LoVo (cell line): ENCODE measurements around the gene OXER1.
A peak's percentile ranks its signal among the peaks of the same experiment; 100 is the strongest.

Experiments used
- DNase-seq: peaks from one replicate; pipeline ENCODE4 v3.0.0-alpha.2; 2016; ENCODE audit warnings: low spot score

The OXER1 gene

GRCh38 chr2:42764096-42764495, at the start of gene OXER1:
TSS of gene OXER1 (minus strand) at chr2:42764135. CDS start at chr2:42764062, 73 bp downstream.
- DNase-seq, result no peak

DNA sequence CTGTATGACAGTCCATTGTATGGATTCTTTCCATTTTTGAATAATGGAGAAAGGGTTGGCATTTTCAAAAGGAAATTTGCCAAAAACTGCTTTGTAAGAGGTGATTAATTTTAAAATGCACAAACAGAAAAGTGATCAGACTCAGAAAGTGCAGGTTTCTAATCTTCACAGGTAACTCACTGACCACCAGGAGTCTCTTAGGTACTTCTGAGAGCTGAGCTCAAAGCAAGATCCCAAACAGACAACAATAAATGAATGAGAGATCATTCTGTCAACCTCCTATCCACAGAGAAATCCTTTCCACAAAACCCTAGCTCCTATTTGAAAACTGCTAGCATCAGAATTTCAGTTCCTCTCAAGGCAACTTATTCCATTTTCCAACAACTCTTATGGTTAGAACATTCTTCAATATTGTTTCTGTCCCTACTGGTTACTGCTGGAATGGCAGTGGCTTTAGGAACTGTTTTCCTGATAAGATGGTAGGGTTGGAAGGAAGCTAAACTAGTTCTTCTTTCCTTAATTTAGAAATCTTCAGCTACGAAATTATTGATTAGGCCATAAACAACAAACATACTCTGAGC, 49.1 kb upstream of the OXER1 start:
- DNase-seq, result peak; percentile 24

- DNase-seq, result no peak
These were observed 47.3 kb upstream of the OXER1 start for GRCh38 chr2:42810971-42811811.

- peak; percentile 91 for DNase-seq
These were observed 46.4 kb upstream of the OXER1 start for GRCh38 chr2:42810121-42810970.

DNA sequence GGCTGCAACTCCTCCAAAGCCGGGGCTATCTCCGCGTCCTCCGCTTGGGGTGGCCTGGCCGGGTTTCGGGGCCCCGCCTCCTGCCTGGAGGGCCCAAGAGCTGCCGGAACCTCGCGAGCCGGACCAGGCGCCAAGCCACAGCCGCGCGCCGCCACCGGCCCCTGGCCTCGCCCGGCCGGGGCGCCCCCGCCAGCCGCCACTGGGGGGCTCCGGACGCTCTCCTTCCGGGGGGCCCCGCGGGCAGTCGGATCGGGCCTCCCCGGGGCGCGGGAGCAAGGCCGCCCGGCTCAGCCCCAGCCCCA, 45.8 kb upstream of the OXER1 start:
- DNase-seq, result peak; percentile 85

DNA sequence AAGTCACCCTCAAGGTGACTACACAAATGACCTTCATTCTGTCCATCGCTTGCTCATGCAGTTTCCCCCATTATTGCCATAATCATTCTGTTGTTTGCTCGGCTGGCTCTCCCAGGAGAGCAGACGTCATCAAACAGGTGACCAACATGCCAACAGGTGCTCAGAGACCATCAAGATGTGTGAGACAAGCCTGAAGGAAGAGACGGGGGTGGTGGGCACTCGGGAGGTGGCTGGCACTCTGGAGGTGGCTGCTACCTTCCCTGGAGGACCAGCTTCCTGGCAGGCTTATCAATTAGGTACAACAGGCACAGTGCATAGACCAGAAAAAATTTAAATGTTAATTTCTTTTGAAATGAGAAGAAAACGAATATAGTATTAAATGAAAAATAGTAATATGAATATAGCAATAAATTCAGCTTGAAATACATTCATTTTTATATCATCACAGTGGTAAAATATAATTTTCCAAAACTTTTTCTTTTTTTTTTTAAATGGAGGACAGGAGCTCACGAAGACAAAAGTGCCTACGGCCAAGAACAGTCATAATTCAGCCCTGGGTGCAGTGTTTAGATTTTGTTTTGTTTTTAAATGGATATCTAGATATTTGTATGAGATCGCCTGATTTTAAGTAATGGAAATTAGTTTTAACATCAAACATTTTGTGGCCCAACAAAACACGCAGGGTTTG, 45.3 kb upstream of the OXER1 start:
- no peak for DNase-seq

- DNase-seq, result no peak
These were observed 44.4 kb upstream of the OXER1 start for GRCh38 chr2:42808301-42808700.

DNA sequence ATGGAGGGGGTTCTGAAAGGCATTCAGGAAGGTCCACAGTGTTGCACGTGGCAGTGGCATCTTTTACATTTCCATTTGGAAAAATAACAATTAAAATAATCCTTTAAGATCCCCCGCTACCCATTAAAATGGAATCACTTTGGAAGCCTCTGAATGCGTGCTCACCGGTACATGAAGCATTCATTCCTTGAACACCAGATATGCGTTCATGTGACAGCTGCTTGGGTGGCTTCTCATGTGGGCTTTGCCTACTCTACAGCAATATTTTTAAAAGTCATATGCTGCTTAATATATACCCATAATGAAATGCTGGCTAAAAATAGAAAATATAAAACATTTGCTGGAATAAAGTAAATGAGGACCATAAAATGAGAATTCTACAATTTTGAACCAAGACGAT, 42.9 kb upstream of the OXER1 start:
- no peak for DNase-seq

- DNase-seq, result no peak
These were observed 41.0 kb upstream of the OXER1 start for GRCh38 chr2:42804891-42805290.

DNA sequence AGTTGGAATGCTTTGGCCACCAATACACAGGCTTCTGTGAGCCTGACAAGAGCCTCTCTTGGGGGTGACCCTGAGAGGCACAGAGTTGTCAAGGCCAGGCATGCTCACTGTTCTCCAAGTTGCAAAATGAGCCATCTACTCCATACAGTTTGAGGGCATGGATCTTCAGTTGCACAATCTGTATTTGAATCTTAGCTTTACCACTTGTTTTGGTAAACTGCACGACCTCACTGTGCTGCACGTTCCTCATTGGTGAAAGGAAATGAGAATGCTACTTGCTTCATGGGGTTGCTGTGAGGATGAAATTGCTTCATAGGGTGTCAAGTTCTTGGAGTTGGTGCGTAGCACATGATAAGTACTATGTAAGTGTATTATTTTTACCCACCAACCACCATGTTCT, 40.4 kb upstream of the OXER1 start:
- no peak for DNase-seq

DNA sequence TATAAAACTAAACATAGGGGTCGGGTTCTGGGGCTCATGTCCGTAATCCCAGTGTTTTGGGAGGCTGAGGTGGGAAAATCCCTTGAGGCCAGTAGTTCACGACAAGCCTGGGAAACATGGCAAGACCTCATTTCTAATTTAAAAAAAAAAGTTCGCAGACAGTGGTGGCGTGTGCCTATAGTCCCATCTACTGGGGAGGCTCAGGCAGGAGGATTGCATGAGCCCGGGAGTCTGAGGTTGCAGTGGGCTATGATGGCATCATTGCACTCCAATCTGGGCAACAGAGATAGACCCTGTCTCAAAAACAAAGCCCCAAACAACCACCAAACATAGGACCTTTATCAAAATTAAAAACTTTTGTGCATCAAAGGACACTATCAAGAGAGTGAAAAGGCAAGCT, 38.2 kb upstream of the OXER1 start:
- DNase-seq, result no peak

DNA sequence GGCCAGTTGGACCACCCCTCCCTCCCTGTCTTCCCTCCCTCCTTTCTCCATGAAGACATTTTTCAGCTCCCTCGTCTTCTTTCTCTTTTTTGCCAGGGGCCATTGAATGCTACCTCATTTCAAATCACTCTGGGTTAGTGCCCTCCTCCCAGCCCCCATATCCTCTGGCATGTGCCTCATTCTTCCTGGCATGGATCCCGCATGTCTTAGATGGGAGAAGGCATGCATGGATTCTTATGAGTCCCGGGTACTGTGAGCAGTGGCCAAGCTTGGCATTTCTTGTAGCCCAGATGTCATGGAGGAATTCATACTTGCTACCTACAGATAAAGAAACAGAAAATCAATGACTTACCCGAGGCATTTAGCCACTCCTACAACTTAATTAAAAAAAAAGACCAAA, 37.4 kb upstream of the OXER1 start:
- DNase-seq, result no peak

DNA sequence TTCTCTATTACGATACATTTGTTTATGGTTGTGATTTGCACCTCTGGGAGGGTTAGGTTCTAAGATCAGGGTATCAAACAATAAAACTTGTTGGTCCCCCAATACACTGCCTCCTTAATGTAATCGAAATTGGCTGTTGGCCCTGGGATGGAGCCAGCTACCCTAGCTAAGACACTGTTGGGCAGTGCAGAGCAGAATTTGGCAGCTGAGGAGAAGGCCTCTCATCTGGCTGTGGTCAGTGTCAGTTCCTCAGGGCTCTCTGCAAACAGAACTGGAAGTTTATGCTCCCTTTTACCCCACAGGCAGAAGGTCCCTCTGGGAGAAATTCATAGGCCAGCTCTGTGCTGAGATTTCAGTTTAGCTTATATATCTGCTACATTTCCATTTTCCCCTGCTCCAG, 37.0 kb upstream of the OXER1 start:
- no peak for DNase-seq

GRCh38 chr2:42800461-42800962, 36.6 kb upstream of the OXER1 start:
- DNase-seq, result no peak

- DNase-seq, result no peak
These were observed 35.9 kb upstream of the OXER1 start for GRCh38 chr2:42799881-42800280.

DNA sequence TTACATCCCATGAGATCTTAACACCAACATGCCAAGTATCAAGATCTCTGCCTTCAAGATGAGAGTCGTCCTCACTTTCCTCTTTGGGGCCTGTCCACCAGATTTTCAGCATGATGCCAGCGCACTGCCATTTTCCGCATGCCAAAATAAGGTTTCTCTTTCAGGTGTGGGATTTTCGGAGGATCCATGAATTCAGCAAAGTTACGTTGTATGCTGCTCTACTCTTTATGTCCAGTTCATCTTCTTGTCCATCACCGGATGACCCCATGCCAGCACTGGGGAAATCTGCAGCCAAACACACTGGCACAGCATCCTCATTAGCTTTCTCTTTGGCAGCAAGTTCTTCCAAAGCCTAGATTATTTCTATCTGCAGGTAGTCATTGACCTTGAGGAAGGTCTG, 33.3 kb upstream of the OXER1 start:
- no peak for DNase-seq

GRCh38 chr2:42796427-42797248, 32.7 kb upstream of the OXER1 start:
- no peak for DNase-seq

GRCh38 chr2:42795841-42796301, 31.9 kb upstream of the OXER1 start:
- DNase-seq, result no peak

- no peak for DNase-seq
These were observed 31.3 kb upstream of the OXER1 start for GRCh38 chr2:42795275-42795674.

DNA sequence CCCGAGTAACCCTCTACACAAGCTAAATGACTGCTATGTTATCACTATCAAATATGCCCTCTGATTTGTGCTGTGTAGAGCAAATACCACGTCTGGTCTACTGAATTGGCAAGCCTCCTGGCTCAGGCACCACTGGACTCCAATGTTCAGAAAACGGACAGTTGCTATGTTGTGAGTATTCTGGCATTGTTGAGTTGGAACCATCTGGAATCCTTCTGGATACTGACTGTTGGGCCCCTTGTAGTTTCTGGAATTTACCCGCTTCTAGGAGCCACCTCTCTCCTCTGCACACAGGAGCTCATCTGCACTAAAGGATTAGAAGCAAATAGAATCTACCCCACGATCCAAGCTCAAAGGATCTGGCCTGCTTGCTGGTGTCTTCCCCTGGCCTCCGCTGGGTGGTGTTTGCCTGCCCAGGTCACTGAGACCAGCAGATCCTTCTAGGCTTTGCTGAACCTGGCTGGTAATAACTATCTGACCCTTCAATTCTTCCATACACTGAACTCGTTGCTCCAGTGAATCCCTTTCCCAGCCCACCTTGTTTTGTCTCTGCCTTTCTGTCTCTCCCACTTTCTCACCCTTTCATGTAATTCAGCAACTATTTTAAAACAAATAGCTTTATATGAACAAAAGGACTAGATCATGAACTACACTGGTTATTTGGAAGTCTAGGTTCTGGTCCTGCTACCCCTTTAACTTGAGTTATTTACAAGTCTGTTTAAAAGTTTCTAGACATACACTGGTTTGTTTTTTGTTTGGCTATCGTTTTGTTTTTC, 30.5 kb upstream of the OXER1 start:
- no peak for DNase-seq
